ENCODE results near the gene AUNIP.
A peak's percentile ranks its signal among the peaks of the same experiment; 100 is the strongest.

AUNIP gene

GRCh38 chr1:25809283-25809926 is 49.9 kb downstream of the AUNIP start:
- no peak for DNase-seq (ENCODE audit: low spot score)

GRCh38 chr1:25808481-25809244 is 50.6 kb downstream of the AUNIP start:
- DNase-seq (ENCODE audit: low spot score), result no peak

- no peak for DNase-seq (ENCODE audit: low spot score)
These were observed 51.5 kb downstream of the AUNIP start for GRCh38 chr1:25807480-25808390.

- DNase-seq (ENCODE audit: low spot score), result peak; percentile 77
These were observed 52.8 kb downstream of the AUNIP start for GRCh38 chr1:25806418-25806817.

DNA sequence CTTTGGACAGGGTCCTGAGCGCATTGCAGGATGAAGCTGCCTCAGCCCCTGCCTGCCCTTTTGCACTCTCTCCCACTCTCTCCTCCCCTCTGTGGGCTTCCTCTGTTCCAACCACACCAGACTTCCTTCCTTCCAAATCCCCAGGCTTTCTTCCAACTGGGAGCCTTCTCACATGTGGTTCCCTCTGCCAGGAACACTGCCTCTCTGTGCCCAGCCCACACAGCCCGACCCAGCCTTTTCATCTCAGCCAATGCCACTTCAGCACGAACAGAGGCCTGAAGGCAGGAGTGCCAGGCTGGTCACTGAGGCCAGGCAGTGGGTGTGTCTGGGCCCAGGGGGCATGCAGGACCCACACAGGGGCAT is 53.4 kb downstream of the AUNIP start:
- DNase-seq (ENCODE audit: low spot score), result peak; percentile 65

DNA sequence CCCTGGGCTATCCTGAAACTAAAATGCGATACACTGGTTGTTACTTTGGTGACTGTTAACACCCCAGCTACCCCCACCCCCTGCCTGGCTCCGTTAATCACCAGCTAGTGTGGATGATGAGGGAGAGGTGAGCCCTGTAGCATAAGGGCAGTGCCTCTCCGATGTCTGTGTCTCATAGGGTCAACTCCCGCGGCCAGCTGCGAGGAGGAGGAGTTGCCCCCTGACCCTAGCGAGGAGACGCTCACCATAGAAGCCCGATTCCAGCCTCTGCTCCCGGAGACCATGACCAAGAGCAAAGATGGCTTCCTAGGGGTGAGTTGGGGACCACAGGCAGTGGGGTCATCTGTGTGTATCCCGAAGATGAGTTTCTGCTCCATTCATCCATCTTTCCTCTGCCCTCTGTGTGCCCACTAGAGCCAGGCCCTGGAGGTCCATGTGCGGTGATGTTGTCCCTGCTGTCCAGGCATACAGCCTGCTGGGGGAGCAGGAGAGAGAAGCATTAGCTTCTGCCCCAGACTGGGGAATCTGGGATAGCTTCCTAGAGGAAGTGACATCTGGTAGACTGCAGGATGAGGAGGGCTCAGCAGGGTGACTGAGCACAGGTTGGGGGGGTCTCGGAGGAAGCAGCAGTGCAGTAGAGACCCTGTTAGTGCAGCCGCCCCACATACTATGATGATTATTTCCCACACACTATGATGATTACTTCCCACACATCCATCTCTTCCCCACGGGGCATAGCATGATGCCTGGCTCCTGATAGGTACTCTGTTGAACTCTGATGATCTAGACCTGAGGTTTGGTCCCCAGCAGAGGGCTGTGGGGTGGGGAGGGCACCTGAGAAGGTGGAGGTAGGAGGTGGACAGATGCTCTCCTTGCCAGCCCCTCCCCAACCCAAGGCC is 54.0 kb downstream of the AUNIP start:
- no peak for DNase-seq (ENCODE audit: low spot score)

DNA sequence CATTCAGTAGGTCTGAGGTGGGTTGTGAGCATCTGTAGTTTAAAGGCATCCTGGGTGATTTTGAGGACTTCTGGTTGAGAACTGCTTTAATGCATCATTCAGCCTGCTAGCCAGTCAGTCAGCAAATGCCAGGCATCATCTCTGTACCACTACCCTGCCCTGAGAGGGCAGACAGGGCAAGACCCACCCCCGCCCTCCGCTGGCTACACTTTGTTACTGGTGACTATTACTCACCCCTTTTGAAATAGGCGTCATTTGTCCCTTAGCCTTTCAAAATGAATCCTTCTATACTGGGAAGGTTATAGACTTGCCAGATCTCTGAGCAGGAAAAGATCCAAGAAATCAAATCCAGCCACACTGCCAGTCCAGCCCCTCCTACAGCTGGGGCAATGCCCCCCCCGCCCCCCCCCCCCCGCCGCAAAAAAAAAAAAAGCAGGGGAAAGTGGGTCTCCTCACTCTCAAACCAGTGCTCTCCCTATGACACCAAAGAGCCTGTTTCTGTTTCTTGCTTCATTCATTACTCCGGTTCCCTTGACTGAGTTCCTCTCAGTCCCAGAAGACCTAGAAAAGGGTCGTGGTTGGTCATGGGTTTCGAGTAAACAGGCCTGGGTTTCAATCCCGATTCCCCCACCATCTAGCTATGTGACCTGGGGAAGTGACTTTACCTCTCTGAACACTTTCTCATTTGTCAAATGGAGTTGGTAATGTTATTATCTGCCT is 54.9 kb downstream of the AUNIP start:
- DNase-seq (ENCODE audit: low spot score), result no peak

- no peak for DNase-seq (ENCODE audit: low spot score)
These were observed 55.9 kb downstream of the AUNIP start for GRCh38 chr1:25803368-25803767.

- DNase-seq (ENCODE audit: low spot score), result no peak
These were observed 56.3 kb downstream of the AUNIP start for GRCh38 chr1:25802915-25803314.

- peak; percentile 43 for DNase-seq (ENCODE audit: low spot score)
These were observed 58.4 kb downstream of the AUNIP start for GRCh38 chr1:25800703-25801377.

DNA sequence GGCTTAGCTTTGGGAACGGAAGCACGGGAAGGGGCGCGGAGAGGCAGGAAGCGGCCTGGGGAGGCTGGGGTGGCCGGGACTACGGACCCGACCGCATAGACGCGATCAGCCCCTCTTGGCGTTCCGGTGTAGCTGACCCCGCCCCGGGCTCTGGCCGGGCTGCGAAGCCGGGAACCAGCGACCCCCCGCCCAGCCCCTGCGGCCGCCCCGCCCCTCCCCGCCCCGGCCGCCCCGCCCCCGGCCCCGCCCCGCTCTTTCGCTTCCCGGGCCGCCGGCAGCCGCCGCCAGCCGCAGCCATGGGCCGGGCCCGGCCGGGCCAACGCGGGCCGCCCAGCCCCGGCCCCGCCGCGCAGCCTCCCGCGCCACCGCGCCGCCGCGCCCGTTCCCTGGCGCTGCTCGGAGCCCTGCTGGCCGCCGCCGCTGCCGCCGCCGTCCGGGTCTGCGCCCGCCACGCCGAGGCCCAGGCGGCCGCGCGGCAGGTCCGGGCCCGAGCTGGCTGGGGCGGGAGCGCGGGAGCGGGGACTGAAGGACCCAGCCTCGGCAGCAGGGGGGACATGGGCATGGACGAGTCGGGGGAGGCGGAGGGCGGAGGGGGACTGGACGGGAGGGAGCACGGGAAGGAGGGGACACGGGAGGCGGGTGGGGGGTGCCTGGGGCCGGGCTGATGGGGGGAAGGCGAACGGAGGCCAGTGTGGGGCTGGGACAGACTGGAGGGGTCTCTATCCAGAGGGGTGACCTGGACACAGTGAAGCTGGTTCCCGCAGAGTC is 59.1 kb downstream of the AUNIP start, which contains the start of gene SELENON:
TSS of gene SELENON (plus strand) at position 259 of the 768 bp plus-strand sequence. CDS start at position 297, 38 bp downstream.
- DNase-seq (ENCODE audit: low spot score), result peak; percentile 94

GRCh38 chr1:25799352-25799934 is 59.8 kb downstream of the AUNIP start:
- DNase-seq (ENCODE audit: low spot score), result no peak

DNA sequence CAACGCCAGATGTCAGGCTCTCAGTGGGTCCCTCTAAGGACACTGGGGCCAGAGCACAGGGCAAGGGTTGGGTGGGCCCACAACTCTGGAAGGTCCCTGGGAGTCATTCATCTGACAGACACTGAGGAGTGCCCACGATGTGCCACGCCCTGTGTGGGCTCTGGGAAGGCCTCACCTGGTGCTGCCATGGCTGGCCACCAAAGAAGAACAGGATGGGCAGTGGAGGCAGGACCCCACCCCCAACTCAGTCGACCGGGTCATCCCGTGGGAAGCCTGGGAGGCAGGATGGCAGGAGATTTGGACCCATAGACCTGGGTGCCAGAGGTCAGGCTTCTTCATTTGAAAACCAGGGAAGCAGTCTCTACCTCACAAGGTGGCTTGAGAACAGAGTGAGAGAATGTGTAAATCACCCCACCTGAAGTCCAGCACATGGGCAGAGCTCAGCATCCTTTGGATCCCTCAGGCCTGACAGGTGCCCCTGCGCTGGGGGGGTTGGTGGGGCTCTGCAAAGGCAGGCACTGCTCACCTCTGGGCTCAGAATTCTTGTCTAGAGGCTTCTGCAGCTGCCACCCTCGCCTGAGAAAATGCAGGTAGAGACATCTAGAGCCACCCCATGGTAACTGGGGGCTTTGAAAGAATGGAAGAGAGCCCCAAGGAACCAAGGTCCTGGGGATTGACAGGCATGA is 60.4 kb downstream of the AUNIP start:
- DNase-seq (ENCODE audit: low spot score), result no peak

DNA sequence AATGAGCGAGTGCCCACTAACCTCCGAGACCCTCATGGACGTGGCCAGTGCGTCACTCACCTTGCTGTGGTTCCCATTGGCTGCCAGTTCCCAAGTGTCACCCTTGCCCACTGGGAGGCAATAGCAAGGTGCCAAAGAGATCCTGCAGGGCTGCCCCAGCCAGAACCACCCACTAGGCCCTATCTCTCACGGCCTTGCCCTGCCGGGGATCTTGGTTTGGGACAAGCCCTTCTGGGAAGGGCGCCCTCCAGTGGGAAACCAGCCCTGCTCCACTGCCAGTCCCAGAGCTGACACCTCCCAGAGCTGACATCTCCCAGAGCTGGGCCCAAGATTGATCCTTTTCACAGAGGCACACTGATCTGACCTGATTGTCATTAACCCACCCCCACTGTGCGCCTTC is 61.3 kb downstream of the AUNIP start:
- DNase-seq (ENCODE audit: low spot score), result peak; percentile 68

DNA sequence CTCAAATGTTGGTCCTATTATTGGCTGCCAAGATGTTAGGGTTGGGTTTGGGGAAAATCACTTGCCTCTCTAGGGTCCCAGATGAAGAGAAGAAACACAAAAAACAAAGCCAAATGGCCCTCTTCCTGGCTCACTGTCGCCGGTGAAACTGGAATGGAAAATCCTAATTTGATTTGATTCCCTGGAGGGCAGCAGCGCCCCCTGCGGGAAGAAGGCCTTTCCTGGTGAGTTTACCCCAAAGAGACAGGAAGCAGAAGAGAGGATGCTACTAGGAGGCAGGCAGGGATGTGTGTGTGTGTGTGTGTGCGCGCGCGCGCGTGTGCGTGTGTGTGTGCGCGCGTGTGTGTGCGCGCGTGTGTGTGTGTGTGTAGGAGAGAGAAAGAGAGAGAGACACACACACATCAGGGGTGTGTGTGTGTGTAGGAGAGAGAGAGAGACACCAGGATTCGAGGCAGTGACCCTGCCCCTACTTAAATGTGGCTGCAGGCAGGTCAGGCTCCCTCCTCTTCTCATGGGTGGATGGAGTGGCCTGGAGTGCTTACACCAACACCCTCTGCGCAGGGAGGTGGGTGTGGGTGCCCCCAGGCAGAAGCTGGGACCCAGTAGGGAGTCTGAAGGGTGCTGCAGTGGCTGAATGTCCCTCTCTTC is 62.3 kb downstream of the AUNIP start:
- peak; percentile 89 for DNase-seq (ENCODE audit: low spot score)

GRCh38 chr1:25795946-25796810 is 63.1 kb downstream of the AUNIP start:
- no peak for DNase-seq (ENCODE audit: low spot score)

GRCh38 chr1:25795211-25795610 is 64.0 kb downstream of the AUNIP start:
- no peak for DNase-seq (ENCODE audit: low spot score)
